Measurements from ENCODE around the gene EZR.
A peak's percentile ranks its signal among the peaks of the same experiment; 100 is the strongest.

The EZR gene

GRCh38 chr6:158757753-158758090 lies 61.4 kb downstream of the EZR start:
- no peak for DNase-seq

GRCh38 chr6:158756977-158757752 lies 62.0 kb downstream of the EZR start:
- no peak for DNase-seq

- no peak for DNase-seq
Observed at GRCh38 chr6:158756126-158756525, 63.0 kb downstream of the EZR start.

GRCh38 chr6:158755636-158756035 lies 63.5 kb downstream of the EZR start:
- no peak for DNase-seq

GRCh38 chr6:158754738-158755137 lies 64.4 kb downstream of the EZR start:
- DNase-seq: no peak

- no peak for DNase-seq
Observed at GRCh38 chr6:158753811-158754210, 65.4 kb downstream of the EZR start.

- DNase-seq: no peak
Observed at GRCh38 chr6:158752613-158753012, 66.6 kb downstream of the EZR start.

GRCh38 chr6:158751921-158752320 lies 67.2 kb downstream of the EZR start:
- no peak for DNase-seq

GRCh38 chr6:158751224-158751623 lies 67.9 kb downstream of the EZR start:
- DNase-seq: no peak

GRCh38 chr6:158744986-158745430 lies 74.2 kb downstream of the EZR start:
- no peak for DNase-seq

- DNase-seq: no peak
Observed at GRCh38 chr6:158743033-158743651, 76.0 kb downstream of the EZR start.

GRCh38 chr6:158739673-158740072 lies 79.5 kb downstream of the EZR start:
- no peak for DNase-seq

GRCh38 chr6:158737710-158738615 lies 81.2 kb downstream of the EZR start:
- DNase-seq: no peak

GRCh38 chr6:158737082-158737709 lies 82.0 kb downstream of the EZR start:
- DNase-seq: no peak

- DNase-seq: no peak
Observed at GRCh38 chr6:158735009-158735408, 84.2 kb downstream of the EZR start.

GRCh38 chr6:158730541-158730907 lies 88.6 kb downstream of the EZR start:
- no peak for DNase-seq

GRCh38 chr6:158729906-158730540 lies 89.1 kb downstream of the EZR start:
- no peak for DNase-seq

GRCh38 chr6:158725704-158726103 lies 93.5 kb downstream of the EZR start:
- DNase-seq: no peak

GRCh38 chr6:158722176-158722729 lies 96.9 kb downstream of the EZR start:
- no peak for DNase-seq

- peak; percentile 12 for DNase-seq
Observed at GRCh38 chr6:158718461-158719046, 100.6 kb downstream of the EZR start.

- DNase-seq: no peak
Observed at GRCh38 chr6:158717341-158718330, 101.5 kb downstream of the EZR start.

Measured in NCI-H526 treated with DMSO at 0.1 percent for 48 hours (cell line).